Measurements from ENCODE around the gene STMN1.
"Not testable (repeated sequence)": the region's sequence is repeated elsewhere in the genome, so short reads cannot be mapped to it uniquely, and the experiment has no call there.

STMN1 gene

GRCh38 chr1:25905680-25906643 is at the start of gene STMN1:
STMN1 (minus strand) TSS chr1:25906419; CDS start chr1:25904676, 1,743 bp downstream.
- DNase-seq: peak; percentile 95

GRCh38 chr1:25955553-25955952 is 49.3 kb upstream of the STMN1 start:
- DNase-seq: no peak

- DNase-seq: no peak
These were observed 48.2 kb upstream of the STMN1 start for GRCh38 chr1:25954282-25954938.

DNA sequence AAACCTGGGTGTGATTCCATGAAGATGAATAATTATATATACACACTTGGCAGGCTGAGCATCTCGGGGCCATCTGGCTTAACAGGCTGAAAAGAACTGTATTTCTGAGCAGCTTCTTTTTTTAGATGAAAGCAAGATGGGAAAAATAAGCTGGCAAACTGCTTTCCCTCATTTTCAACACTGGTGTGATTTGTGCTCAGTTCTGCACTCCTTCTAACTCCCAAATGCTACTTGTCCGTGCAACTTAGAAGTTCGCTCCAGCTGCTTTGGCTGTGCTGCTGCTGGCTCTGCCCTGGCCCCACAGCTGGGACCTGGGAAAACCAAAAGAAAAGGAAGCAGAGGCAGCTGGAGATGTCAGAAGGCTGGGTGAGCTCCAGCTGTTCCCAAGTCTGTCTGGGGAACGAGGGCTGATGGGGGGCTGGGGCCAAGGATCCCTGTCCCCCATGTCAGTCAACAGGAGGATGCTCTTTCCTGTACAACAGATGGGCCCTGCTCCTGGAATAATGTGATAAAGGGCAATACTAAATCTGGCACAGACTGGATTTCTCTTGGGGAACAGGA is 46.7 kb upstream of the STMN1 start:
- DNase-seq: no peak

GRCh38 chr1:25948641-25949040 is 42.4 kb upstream of the STMN1 start:
- no peak for DNase-seq

DNA sequence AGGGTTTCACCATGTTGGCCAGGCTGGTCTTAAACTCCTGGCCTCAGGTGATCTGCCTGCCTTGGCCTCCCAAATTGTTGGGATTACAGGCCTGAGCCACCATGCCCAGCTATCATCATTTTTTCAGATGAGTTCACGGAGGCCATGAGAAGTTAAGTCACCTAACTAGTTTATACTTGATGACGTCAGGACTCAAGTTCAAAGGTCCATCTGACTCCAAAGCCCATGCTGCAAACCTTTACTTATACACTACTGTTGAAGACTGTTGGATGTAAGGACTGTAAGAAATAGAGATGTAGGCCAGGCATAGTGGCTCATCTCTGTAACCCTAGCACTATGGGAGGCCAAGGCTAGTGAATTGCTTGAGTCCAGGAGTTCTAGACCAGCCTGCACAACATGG is 40.8 kb upstream of the STMN1 start:
- DNase-seq: no peak

- DNase-seq: no peak
These were observed 39.5 kb upstream of the STMN1 start for GRCh38 chr1:25945761-25946160.

- no peak for DNase-seq
These were observed 38.8 kb upstream of the STMN1 start for GRCh38 chr1:25944986-25945385.

DNA sequence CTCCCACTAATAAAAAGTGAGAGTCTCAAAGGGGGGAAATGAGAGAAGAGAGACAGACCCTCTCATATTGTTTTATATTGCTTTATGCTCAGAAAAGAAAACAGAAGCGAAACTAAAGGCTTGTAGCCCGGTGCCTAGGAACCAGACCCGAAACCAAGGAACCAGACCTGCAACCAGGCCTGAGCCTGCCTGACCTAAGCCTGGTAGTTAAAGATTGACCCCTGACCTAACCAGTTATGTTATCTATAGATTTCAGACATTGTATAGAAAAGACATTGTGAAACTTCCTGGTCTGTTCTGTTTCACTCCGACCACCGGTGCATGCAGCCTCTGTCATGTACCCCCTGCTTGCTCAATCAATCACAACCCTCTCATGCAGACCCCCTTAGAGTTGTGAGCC is 37.3 kb upstream of the STMN1 start:
- DNase-seq: not testable (repeated sequence)

DNA sequence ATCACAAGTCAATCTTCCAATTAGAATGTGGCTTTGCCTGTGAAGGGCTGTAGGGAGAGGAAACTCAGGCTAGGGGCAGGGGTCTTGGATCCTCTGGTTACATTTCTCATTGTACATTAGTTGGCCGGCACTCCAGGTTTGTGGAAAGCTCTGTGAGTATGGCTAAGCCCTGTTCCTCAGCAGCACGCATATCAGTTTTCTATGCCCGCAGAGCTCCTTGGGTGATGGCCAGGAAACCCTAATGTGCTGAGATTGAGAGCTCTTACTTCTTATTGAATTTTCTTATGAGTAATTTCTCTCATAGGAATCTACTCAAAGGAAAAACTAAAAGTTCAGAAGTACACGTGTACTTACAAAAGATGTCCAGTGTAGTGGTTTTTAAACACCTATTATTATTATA is 30.7 kb upstream of the STMN1 start:
- DNase-seq: no peak

GRCh38 chr1:25933479-25934365 is 27.5 kb upstream of the STMN1 start:
- no peak for DNase-seq

DNA sequence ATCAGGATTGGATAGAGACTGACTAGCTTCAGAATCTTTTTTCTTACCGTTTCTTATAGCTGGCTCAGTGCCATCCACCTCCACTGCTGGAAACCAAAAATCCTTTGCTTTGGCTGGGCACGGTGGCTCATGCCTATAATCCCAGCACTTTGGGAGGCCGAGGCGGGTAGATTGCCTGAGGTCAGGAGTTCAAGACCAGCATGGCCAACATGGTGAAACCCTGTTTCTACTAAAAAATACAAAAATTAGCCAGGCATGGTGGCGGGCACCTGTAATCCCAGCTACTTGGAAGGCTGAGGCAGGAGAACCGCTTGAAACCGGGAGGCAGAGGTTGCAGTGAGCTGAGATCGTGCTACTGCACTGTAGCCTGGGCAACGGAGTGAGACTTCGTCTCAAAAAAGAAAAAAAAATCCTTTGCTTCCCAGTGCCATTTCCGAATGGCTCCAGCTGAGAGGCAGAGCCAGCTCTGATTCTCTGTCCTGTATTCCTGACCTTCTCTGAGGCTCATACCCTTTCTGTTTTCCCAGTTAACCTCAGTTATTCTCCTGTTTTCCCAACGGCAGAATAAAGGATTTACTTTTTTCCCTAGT is 26.7 kb upstream of the STMN1 start:
- DNase-seq: not testable (repeated sequence)

- no peak for DNase-seq
These were observed 26.1 kb upstream of the STMN1 start for GRCh38 chr1:25932321-25932720.

- DNase-seq: no peak
These were observed 22.8 kb upstream of the STMN1 start for GRCh38 chr1:25929016-25929415.

DNA sequence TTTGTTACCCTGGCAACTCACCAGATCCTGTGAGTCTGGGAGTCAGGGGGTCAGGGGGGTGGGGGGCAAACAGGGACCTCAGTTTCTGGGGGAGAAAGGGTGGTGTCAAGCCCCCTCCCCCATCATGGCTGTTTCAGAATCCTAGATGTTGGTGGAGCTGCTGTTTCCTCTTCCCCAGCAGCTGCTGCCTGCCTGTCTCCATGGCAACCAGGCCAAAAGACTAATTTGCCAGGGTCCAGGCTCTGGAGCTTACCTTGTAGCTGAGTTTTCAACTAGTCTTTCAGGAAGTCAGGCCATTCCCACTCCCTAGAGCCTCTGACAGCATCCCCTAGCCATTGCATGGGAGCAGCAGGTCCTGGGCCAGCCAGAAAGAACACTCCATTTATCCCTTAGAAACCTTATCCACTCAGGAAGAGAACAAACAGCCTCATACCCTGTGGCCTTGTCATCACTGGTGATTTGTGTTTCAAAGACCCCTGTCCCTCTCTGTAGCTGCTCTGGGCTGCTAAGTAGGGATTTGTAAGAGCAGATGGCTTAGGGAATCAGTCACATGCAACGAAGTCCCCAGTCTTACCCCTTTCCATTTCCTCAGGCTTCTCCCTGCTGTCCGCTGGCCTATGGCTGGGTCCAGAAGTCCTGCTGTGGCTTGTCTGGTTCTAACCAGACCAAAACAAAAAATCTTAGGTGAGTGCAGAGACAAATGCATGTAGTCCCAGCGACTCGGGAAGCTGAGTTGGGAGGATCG is 21.5 kb upstream of the STMN1 start:
- no peak for DNase-seq

DNA sequence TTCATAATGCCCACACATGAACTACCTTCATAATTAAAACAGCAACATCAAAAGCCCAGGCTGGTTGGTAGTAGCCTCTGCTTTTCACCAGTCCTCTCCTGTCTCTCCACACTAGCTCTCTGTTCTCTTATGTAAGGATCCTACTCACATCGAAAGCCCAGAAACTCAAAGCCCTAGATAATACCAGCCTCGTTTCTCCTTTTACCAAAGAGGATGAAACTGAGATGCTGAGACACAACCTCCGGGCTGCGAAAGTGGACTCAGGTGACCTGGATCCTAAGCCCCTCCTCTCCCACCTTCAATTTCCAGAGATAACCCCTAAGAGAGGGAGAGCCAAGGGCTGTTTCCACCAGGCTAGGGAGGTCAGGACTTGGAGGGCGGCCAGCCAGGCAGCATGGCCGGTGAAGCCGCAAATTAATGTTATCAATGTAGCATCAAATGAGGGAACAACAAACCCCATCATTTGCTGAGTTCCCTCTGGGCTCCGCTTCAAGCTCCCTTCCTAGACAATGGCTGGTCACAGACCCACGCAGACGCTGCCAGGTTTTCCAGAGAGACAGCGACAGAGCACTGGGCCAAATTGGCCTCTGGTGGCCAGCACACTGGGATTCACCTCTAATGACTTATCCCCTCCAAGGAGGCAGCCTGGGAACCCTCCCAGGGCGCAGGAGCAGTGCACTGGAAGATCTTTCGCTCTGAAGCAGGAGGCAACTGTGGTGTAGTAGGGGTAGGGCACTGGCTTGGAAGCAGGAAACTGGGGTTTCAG is 20.7 kb upstream of the STMN1 start:
- no peak for DNase-seq

- DNase-seq: no peak
These were observed 18.2 kb upstream of the STMN1 start for GRCh38 chr1:25924454-25924853.

DNA sequence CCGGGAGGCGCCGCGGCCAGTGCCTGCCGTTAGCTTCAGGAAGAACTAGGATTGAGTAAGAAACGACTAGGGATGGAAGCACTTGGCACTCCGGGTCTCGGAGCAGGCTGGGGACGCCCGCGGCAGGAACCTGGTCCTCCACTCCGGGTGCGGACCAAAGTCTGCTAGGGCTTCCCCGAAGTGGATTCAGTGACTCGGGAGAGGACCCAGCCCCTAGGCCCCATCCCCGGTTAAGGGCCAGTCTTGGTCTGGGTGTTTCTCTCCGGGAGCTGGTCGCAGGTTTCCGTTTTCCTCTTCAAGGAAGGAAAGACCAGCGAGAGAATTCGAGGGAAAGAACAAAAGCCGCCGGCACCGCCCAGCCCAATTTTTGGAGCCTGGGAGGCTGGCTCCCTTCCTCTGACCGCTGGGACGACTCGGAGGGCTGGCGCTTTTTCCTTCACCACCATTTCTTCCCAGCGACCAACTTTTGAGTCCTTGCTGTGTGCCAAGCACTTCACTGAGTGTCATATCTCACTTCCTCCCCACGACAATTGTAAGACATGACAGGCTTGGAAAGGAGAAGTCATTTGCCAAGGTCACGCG is 16.8 kb upstream of the STMN1 start:
- peak; percentile 6 for DNase-seq

GRCh38 chr1:25922056-25922970 is 16.1 kb upstream of the STMN1 start:
- peak; percentile 43 for DNase-seq
